ENCODE measurements around the gene PCDHGB7. TPM values are rescaled to one million over a fixed set of nuclear protein-coding genes. Genes with fewer than 3 reads are reported as not detected.

PCDHGB7 gene
- total and polyA plus RNA-seq, 4 donors = 0.74 to 3.1 (median 1.2) TPM

DNA sequence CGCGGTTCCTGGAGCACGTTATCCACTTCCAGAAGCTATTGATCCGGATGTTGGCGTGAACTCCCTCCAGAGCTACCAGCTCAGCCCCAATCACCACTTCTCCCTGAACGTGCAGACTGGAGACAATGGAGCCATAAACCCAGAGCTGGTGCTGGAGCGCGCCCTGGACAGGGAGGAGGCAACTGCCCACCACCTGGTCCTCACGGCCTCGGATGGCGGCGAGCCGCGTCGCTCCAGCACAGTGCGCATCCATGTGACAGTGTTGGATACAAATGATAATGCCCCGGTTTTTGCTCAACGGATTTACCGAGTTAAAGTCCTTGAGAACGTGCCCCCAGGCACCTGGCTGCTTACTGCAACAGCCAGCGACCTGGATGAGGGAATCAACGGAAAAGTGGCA is 14.1 kb upstream of the PCDHGB7 start:
- Histone ChIP-seq H3K27me3 (ENCODE audit: control insufficient read depth in 4 of 4, insufficient read depth in 4 of 4, low read length in 3 of 4) (peaks cover 0 to 3% (median 0%) of the 10 kb centered on the region in 4 donors), H3K27ac (ENCODE audit: low read depth in 1 of 2, low read length in 2 of 2) (no peak overlapping the region), H3K9ac (ENCODE audit: low read depth in 1 of 2, low read length in 2 of 2) (no peak overlapping the region), H3K9me3 (ENCODE audit: control insufficient read depth in 4 of 4, low read length in 3 of 4) (peaks cover 16 to 63% (median 36%) of the 10 kb centered on the region in 4 donors), H3K4me3 (ENCODE audit: low read depth in 1 of 3, low read length in 3 of 3) (peak overlapping the region in 2 of 3 donors; percentile 27 to 63), H3K4me1 (ENCODE audit: control insufficient read depth in 4 of 4, insufficient read depth in 4 of 4, low read length in 3 of 4) (peaks cover 0 to 4% (median 0%) of the 10 kb centered on the region in 4 donors), H3K36me3 (ENCODE audit: control insufficient read depth in 4 of 4, insufficient read depth in 3 of 4, low read depth in 1 of 4, low read length in 3 of 4) (no peaks in the 10 kb centered on the region)
- no peak for DNase-seq (ENCODE audit: low spot score)
- TF ChIP-seq NR2F2 (IDR thresholded peaks at IDR 0.05) = no peak
- TF ChIP-seq, protein P1, sequence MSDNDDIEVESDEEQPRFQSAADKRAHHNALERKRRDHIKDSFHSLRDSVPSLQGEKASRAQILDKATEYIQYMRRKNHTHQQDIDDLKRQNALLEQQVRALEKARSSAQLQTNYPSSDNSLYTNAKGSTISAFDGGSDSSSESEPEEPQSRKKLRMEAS (IDR thresholded peaks at IDR 0.05) = no peak
- TF ChIP-seq FOXA1 (IDR thresholded peaks at IDR 0.05) = no peak
- TF ChIP-seq, protein P2, sequence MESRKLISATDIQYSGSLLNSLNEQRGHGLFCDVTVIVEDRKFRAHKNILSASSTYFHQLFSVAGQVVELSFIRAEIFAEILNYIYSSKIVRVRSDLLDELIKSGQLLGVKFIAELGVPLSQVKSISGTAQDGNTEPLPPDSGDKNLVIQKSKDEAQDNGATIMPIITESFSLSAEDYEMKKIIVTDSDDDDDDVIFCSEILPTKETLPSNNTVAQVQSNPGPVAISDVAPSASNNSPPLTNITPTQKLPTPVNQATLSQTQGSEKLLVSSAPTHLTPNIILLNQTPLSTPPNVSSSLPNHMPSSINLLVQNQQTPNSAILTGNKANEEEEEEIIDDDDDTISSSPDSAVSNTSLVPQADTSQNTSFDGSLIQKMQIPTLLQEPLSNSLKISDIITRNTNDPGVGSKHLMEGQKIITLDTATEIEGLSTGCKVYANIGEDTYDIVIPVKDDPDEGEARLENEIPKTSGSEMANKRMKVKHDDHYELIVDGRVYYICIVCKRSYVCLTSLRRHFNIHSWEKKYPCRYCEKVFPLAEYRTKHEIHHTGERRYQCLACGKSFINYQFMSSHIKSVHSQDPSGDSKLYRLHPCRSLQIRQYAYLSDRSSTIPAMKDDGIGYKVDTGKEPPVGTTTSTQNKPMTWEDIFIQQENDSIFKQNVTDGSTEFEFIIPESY (IDR thresholded peaks at IDR 0.05) = no peak
- no peak for TF ChIP-seq GABPA (IDR thresholded peaks at IDR 0.05 in 1 of 2, conservative IDR thresholded peaks at IDR 0.05 in 1 of 2)
- no peak for TF ChIP-seq RXRA (IDR thresholded peaks at IDR 0.05)
- no peak for TF ChIP-seq FOXA2 (IDR thresholded peaks at IDR 0.05)
- no peak for TF ChIP-seq SP1 (IDR thresholded peaks at IDR 0.05)
- no peak for TF ChIP-seq YY1 (IDR thresholded peaks at IDR 0.05)
- TF ChIP-seq, protein P3, sequence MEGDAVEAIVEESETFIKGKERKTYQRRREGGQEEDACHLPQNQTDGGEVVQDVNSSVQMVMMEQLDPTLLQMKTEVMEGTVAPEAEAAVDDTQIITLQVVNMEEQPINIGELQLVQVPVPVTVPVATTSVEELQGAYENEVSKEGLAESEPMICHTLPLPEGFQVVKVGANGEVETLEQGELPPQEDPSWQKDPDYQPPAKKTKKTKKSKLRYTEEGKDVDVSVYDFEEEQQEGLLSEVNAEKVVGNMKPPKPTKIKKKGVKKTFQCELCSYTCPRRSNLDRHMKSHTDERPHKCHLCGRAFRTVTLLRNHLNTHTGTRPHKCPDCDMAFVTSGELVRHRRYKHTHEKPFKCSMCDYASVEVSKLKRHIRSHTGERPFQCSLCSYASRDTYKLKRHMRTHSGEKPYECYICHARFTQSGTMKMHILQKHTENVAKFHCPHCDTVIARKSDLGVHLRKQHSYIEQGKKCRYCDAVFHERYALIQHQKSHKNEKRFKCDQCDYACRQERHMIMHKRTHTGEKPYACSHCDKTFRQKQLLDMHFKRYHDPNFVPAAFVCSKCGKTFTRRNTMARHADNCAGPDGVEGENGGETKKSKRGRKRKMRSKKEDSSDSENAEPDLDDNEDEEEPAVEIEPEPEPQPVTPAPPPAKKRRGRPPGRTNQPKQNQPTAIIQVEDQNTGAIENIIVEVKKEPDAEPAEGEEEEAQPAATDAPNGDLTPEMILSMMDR (IDR thresholded peaks at IDR 0.05; ENCODE audit: low read depth, low read length, missing input control) = no peak
- no peak for TF ChIP-seq JUND (IDR thresholded peaks at IDR 0.05)
- TF ChIP-seq, protein P4, sequence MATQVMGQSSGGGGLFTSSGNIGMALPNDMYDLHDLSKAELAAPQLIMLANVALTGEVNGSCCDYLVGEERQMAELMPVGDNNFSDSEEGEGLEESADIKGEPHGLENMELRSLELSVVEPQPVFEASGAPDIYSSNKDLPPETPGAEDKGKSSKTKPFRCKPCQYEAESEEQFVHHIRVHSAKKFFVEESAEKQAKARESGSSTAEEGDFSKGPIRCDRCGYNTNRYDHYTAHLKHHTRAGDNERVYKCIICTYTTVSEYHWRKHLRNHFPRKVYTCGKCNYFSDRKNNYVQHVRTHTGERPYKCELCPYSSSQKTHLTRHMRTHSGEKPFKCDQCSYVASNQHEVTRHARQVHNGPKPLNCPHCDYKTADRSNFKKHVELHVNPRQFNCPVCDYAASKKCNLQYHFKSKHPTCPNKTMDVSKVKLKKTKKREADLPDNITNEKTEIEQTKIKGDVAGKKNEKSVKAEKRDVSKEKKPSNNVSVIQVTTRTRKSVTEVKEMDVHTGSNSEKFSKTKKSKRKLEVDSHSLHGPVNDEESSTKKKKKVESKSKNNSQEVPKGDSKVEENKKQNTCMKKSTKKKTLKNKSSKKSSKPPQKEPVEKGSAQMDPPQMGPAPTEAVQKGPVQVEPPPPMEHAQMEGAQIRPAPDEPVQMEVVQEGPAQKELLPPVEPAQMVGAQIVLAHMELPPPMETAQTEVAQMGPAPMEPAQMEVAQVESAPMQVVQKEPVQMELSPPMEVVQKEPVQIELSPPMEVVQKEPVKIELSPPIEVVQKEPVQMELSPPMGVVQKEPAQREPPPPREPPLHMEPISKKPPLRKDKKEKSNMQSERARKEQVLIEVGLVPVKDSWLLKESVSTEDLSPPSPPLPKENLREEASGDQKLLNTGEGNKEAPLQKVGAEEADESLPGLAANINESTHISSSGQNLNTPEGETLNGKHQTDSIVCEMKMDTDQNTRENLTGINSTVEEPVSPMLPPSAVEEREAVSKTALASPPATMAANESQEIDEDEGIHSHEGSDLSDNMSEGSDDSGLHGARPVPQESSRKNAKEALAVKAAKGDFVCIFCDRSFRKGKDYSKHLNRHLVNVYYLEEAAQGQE (IDR thresholded peaks at IDR 0.05) = no peak
- TF ChIP-seq TAF1 (conservative IDR thresholded peaks at IDR 0.05) = no peak
- no peak for TF ChIP-seq RAD21 (IDR thresholded peaks at IDR 0.05)
- no peak for TF ChIP-seq EGR1 (IDR thresholded peaks at IDR 0.05; ENCODE audit: low read depth in 2 of 2)
- TF ChIP-seq HNF4A (conservative IDR thresholded peaks at IDR 0.05) = no peak
- TF ChIP-seq HNF4G (IDR thresholded peaks at IDR 0.05) = no peak
- 27% methylated on average over 22 of the region's 22 CpGs for WGBS

Data from liver (tissue), 9 donors.